HG02884 (cell line): Measurements from ENCODE around the gene IMP4.
A peak's percentile ranks its signal among the peaks of the same experiment; 100 is the strongest.
"Not testable (repeated sequence)": the region's sequence is repeated elsewhere in the genome, so short reads cannot be mapped to it uniquely, and the experiment has no call there.

Experiments used
- ATAC-seq: cut with Tn5 transposase; IDR thresholded peaks from one replicate; pipeline ENCODE4 v1.9.1; 2021; ENCODE audit warnings: mild to moderate bottlenecking, moderate library complexity; ENCODE audit not compliant: unreplicated experiment

IMP4 gene

DNA sequence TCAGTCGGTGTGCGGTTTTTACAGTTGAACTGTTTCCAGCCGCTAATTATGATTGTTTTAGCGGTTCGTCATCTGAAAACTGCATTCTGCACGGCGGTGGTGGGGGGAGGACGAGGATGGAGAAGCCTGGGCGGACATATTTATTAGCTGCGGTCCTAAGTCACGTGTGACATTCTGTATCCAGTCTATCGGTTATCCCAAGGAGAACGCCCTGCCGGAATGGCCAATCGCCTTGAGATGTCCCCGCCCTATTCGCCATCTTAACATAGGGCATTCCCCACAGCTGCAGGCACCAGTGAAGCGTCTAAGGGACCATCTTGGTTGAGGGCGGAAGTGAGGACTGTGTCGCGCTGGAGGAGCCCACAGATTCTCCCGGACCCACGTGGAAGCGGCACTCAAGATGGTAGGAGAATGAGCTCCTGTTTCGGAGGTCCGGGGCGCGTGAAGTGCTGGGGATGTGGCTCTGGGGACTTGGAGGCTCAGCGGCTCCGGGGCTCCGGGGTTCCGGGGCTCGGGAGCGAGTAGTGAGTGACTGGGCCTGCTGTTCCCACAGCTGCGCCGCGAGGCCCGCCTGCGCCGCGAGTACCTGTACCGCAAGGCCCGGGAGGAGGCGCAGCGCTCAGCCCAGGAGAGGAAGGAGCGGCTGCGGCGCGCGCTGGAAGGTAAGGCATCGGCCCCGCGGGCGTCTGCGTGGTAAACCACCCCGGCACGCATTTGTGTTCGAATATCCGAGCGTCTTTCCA lies at the start of gene IMP4:
Gene IMP4, plus strand, starts transcription at position 365 of the 743 bp plus-strand sequence. Its CDS starts 36 bp downstream, at position 401.
- ATAC-seq, result peak; percentile 82

- no peak for ATAC-seq
Observed at GRCh38 chr2:130300258-130300969, 42.3 kb upstream of the IMP4 start.

GRCh38 chr2:130300970-130301348 lies 41.7 kb upstream of the IMP4 start:
- ATAC-seq, result no peak

GRCh38 chr2:130302164-130302886 lies 40.4 kb upstream of the IMP4 start:
- ATAC-seq, result no peak

- peak; percentile 77 for ATAC-seq
Observed at GRCh38 chr2:130303169-130303568, 39.5 kb upstream of the IMP4 start.

GRCh38 chr2:130304726-130305125 lies 38.0 kb upstream of the IMP4 start:
- ATAC-seq, result no peak

DNA sequence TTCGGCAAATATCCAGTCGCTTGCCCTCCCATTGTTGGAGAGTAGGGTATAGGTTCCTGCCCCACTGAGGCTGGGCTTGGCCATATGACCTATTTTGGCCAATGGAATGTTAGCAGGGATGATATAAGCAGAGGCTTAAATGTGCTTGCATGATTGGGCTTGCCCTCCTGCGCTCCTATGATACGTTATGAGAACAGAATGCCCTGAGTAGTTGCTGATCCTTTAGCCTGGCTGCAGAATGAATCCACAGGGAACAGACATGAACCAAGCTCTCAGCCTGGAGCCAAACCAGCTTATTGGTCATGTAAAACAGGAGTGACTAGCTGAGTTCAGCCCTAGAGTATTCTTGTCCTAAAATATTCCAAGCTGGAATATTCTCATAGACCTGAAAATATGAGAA lies 34.8 kb upstream of the IMP4 start:
- ATAC-seq, result no peak

DNA sequence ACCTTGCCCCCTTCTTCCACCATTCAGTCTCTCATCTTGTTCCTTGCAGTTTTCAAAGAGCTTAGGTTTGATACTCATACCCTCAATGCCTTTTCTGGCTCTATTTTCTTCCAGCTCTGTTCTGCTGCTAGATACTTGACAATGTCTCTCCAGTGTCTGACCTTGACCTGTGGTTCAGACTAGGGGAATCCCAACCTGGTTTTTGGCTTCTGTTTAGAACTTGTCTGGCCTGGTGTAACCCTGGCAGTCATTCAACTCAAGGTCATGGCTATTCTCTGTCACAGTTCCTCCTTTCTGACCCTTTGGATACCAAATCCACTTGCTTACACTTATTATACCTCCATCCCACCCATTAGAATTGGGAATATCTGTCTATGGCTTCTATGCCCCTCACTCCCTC lies 31.8 kb upstream of the IMP4 start:
- ATAC-seq, result no peak

GRCh38 chr2:130313812-130314334 lies 28.8 kb upstream of the IMP4 start:
- ATAC-seq, result no peak

- no peak for ATAC-seq
Observed at GRCh38 chr2:130314377-130314776, 28.3 kb upstream of the IMP4 start.

DNA sequence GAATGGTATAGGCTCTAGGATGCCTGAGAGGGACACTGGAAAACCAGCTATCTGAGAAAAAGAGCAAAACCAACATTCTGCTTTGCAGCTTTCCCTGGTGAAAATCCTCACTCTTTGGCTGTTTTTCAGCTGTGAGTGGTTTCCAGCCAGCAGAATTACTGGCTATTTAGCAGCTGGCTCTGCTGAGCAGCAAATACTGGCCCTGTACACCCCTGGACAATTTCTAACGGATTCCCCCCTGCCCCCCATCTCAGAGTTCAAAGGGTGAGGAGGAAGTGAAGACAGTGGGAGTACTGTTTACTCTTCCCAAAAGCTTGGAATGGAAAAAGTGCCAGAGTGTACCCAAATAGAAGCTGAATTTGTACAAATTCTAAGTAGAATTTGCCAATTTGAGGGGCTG lies 26.1 kb upstream of the IMP4 start:
- no peak for ATAC-seq

DNA sequence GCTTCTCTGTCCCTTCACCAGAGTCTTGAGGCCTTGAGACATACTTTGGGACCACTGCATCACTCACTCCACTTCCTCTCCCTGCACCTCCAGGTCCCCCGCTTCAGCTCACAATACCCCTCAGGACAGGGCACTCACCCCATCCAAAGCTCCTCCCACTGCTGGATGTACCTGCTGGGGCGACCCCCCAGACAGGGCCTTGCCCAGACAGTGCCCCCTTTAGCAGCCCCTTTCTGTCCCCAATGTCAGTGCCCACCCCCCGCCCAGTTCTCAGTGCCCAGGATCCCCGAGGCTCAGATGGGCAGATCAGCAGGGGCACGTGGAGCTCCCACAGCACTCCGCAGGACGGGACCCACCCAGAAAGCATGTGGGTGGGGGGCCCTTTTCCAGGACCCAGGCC lies 23.8 kb upstream of the IMP4 start:
- no peak for ATAC-seq

DNA sequence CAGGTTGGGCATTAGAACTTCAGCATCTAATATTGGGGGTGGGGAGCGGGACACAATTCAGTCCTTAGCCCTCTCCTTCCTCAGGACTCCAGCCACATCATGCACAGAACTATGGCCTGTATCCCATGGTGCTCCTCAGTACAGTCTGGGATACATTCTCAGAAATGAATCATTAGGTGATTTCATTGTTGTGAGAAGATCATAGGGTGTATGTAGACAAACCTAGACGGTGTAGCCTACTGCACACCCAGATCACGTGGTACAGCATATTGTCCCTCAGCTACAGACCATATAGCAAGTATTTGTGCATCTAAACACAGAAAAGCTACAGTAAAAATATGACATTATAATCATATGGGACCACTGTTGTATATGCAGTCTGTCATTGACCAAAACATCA lies 23.2 kb upstream of the IMP4 start:
- no peak for ATAC-seq

- ATAC-seq, result no peak
Observed at GRCh38 chr2:130327703-130328527, 14.8 kb upstream of the IMP4 start.

GRCh38 chr2:130328710-130329109 lies 14.0 kb upstream of the IMP4 start:
- ATAC-seq, result no peak

GRCh38 chr2:130332271-130333073 lies 10.2 kb upstream of the IMP4 start:
- ATAC-seq, result peak; percentile 69

GRCh38 chr2:130333253-130333652 lies 9.4 kb upstream of the IMP4 start:
- not testable (repeated sequence) for ATAC-seq

- ATAC-seq, result no peak
Observed at GRCh38 chr2:130334026-130334425, 8.7 kb upstream of the IMP4 start.

- no peak for ATAC-seq
Observed at GRCh38 chr2:130335226-130335625, 7.5 kb upstream of the IMP4 start.
